CD14-positive monocyte (primary cell): Measurements from ENCODE around the gene MICAL2. TPM values are rescaled to one million over a fixed set of nuclear protein-coding genes. Genes with fewer than 3 reads are reported as not detected.

Source experiments
- DNase-seq, 3 donors: peaks; one replicate each; pipeline ENCODE4 v3.0.0-alpha.2; 2011 to 2022
- H2AFZ ChIP-seq: 2 replicates; pipeline ENCODE4 v1.6.0; 2012; ENCODE audit warnings: mild to moderate bottlenecking, low read depth, low read length, inconsistent platforms; ENCODE audit not compliant: insufficient read depth, poor library complexity, severe bottlenecking
- H3K27ac ChIP-seq, 2 donors: 1 replicate in 1 of 2; 2 replicates in 1 of 2; pipeline ENCODE4 v1.5.1; 2012 to 2013; ENCODE audit warnings: low read length in 2 of 2, control low read depth in 1 of 2, inconsistent platforms in 1 of 2, low read depth in 1 of 2, mild to moderate bottlenecking in 1 of 2
- H3K27me3 ChIP-seq, 2 donors: one replicate each; pipeline versions ENCODE4 v1.6.0 to v1.6.1; 2011 to 2013; ENCODE audit warnings: low read length in 2 of 2; ENCODE audit not compliant: control insufficient read depth in 2 of 2, insufficient read depth in 2 of 2
- H3K36me3 ChIP-seq, 2 donors: replicated peaks in 1 of 2; 1 replicate in 1 of 2; 2 replicates in 1 of 2; pipeline versions ENCODE4 v1.5.1 to v1.6.1; 2012 to 2013; ENCODE audit warnings: low read length in 2 of 2, control low read depth in 1 of 2, inconsistent platforms in 1 of 2, mild to moderate bottlenecking in 1 of 2; ENCODE audit not compliant: insufficient read depth in 2 of 2, control insufficient read depth in 1 of 2
- H3K4me1 ChIP-seq, 2 donors: 1 replicate in 1 of 2; 2 replicates in 1 of 2; pipeline versions ENCODE4 v1.5.1 to v1.6.1; 2012 to 2013; ENCODE audit warnings: low read length in 2 of 2, control low read depth in 1 of 2, inconsistent platforms in 1 of 2, mild to moderate bottlenecking in 1 of 2, moderate library complexity in 1 of 2; ENCODE audit not compliant: insufficient read depth in 2 of 2, control insufficient read depth in 1 of 2
- H3K4me2 ChIP-seq: replicated peaks from 2 replicates; pipeline ENCODE3; 2012; ENCODE audit warnings: low read length, moderate library complexity, mild to moderate bottlenecking; ENCODE audit not compliant: poor library complexity, severe bottlenecking; ENCODE audit errors: extremely low read depth
- H3K4me3 ChIP-seq, 3 experiments: fragments of 200-600 bp in 1 of 3; sonication (generic) in 1 of 3; replicated peaks in 1 of 3; 1 replicate in 2 of 3; 2 replicates in 1 of 3; pipeline ENCODE4 v1.5.1; 2011 to 2013; ENCODE audit warnings: low read length in 3 of 3, mild to moderate bottlenecking in 3 of 3, control low read depth in 2 of 3, low read depth in 2 of 3, inconsistent platforms in 1 of 3, moderate library complexity in 1 of 3
- H3K79me2 ChIP-seq: 2 replicates; pipeline ENCODE4 v1.6.0; 2012; ENCODE audit warnings: mild to moderate bottlenecking, control low read depth, inconsistent platforms, low read length, moderate library complexity; ENCODE audit not compliant: insufficient read depth
- H3K9ac ChIP-seq: 2 replicates; pipeline ENCODE4 v1.6.0; 2017; ENCODE audit warnings: low read length, mild to moderate bottlenecking; ENCODE audit not compliant: insufficient read depth, poor library complexity, severe bottlenecking
- H3K9me3 ChIP-seq, 2 donors: replicated peaks in 1 of 2; 1 replicate in 1 of 2; 2 replicates in 1 of 2; pipeline versions ENCODE4 v1.5.1 to v1.6.1; 2012 to 2013; ENCODE audit warnings: low read length in 2 of 2, control low read depth in 1 of 2; ENCODE audit not compliant: control insufficient read depth in 1 of 2, insufficient read depth in 1 of 2
- H4K20me1 ChIP-seq: 2 replicates; pipeline ENCODE4 v1.6.0; 2012; ENCODE audit warnings: mild to moderate bottlenecking, low read length, control low read depth, moderate library complexity; ENCODE audit not compliant: insufficient read depth
- H3K27ac Mint-ChIP-seq, 7 donors: one replicate each; pipeline ENCODE4 v1.8.0; 2020; ENCODE audit warnings: mild to moderate bottlenecking in 7 of 7, mixed read lengths in 7 of 7, moderate library complexity in 6 of 7, inconsistent platforms in 2 of 7
- H3K27me3 Mint-ChIP-seq, 3 donors: one replicate each; pipeline ENCODE4 v1.8.0; 2021 to 2022; ENCODE audit warnings: low read depth in 3 of 3, mild to moderate bottlenecking in 3 of 3, mixed read lengths in 3 of 3, moderate library complexity in 3 of 3, inconsistent platforms in 1 of 3
- H3K36me3 Mint-ChIP-seq, 2 donors: one replicate each; pipeline ENCODE4 v1.8.0; 2020; ENCODE audit warnings: mixed read lengths in 2 of 2, inconsistent platforms in 1 of 2, mild to moderate bottlenecking in 1 of 2
- H3K4me1 Mint-ChIP-seq: one replicate; pipeline ENCODE4 v1.8.0; 2020; ENCODE audit warnings: mild to moderate bottlenecking, mixed read lengths
- H3K4me3 Mint-ChIP-seq, 2 donors: one replicate each; pipeline ENCODE4 v1.8.0; 2020; ENCODE audit warnings: mild to moderate bottlenecking in 2 of 2, mixed read lengths in 2 of 2, moderate library complexity in 1 of 2
- H3K9me3 Mint-ChIP-seq, 7 donors: one replicate each; pipeline ENCODE4 v1.8.0; 2020 to 2022; ENCODE audit warnings: mixed read lengths in 7 of 7, mild to moderate bottlenecking in 6 of 7, moderate library complexity in 6 of 7, inconsistent platforms in 2 of 7
- WGBS: methylation state at CpG from one replicate; pipeline ENCODE4 v1.1.5; 2013; ENCODE audit warnings: missing lambda C conversion rate; ENCODE audit not compliant: insufficient coverage; 5-methylcytosine and 5-hydroxymethylcytosine counted together
- intact Hi-C, 2 donors: fragments of 100-400 bp; cut with micrococcal nuclease; formaldehyde crosslinking; loops; one replicate each; pipeline versions ENCODE4 v1.15.0 to v1.15.1; 2023
- polyA plus RNA-seq, 3 donors: library from polyadenylated mRNA; depleted of rRNA in 1 of 3; unstranded in 2 of 3; stranded (reverse) in 1 of 3; fragments of 300-500 nt in 2 of 3; fragments of >200 nt in 1 of 3; fragmentation: Illumina TruSeq in 2 of 3; gene quantifications; 1 replicate in 2 of 3; 2 replicates in 1 of 3; pipeline ENCODE4 v1.2.3, GENCODE V29; 2012 to 2021
- TF ChIP-seq, protein P1 (sequence below): fragments of 200-600 bp; IDR thresholded peaks from one replicate; pipeline ENCODE4 v1.8.0; 2022; ENCODE audit warnings: antibody characterized with exemption, mild to moderate bottlenecking

The MICAL2 gene
- polyA plus RNA-seq, 3 donors = 39.8 to 72.5 (median 44.0) TPM

DNA sequence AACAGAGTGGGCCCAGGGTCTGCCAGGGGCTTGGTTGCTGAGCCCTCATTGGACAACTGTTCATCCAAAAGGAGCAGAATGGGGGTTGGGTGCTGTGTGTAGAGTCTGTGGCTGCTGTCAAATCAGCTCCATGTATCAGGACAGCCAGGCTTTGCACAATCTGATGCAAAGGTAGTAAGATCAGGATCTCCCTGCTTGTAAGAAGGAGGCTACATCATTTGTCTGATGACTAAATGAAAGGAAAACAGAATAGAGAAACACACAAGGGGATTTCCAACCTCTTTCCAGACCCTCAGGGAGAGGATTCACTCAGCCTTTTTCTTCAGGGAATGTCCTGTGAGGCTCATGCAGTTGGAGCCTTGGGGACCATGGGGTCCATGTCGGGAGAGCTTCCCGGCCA, 7.2 kb downstream of the MICAL2 start:
- Histone ChIP-seq H3K79me2 (peaks cover 98% of the 10 kb centered on the region), H3K9ac (no peak overlapping the region), H3K4me2 (no peak overlapping the region), H3K27me3 (no peaks in the 10 kb centered on the region), H2AFZ (no peak overlapping the region), H3K4me3 (no peak overlapping the region), H4K20me1 (peaks cover 73% of the 10 kb centered on the region), H3K36me3 (peaks cover 13 to 58% of the 10 kb centered on the region in 2 donors), H3K4me1 (peaks cover 57 to 73% of the 10 kb centered on the region in 2 donors), H3K27ac (peak overlapping the region in 1 of 2 donors; percentile 10), H3K9me3 (no peaks in the 10 kb centered on the region)
- H3K27ac Mint-ChIP-seq = peak overlapping the region in 3 of 7 donors; percentile 31 to 62 (median 60)
- H3K9me3 Mint-ChIP-seq = no peaks in the 10 kb centered on the region
- H3K27me3 Mint-ChIP-seq = peaks cover 0 to 2% (median 0%) of the 10 kb centered on the region in 3 donors
- peaks cover 68 to 91% of the 10 kb centered on the region in 2 donors for H3K36me3 Mint-ChIP-seq
- 77% methylated on average over 2 of the region's 2 CpGs for WGBS
- peak in 1 of 3 donors; percentile 61 for DNase-seq
- intact Hi-C loops = loop anchor here in 1 of 2 donors (5.0 kb wide), 1 partner anchor 60 kb away; no protein-coding TSS in a partner anchor
- no peak overlapping the region for H3K4me3 Mint-ChIP-seq
- H3K4me1 Mint-ChIP-seq = peaks cover 86% of the 10 kb centered on the region
- TF ChIP-seq, protein P1, sequence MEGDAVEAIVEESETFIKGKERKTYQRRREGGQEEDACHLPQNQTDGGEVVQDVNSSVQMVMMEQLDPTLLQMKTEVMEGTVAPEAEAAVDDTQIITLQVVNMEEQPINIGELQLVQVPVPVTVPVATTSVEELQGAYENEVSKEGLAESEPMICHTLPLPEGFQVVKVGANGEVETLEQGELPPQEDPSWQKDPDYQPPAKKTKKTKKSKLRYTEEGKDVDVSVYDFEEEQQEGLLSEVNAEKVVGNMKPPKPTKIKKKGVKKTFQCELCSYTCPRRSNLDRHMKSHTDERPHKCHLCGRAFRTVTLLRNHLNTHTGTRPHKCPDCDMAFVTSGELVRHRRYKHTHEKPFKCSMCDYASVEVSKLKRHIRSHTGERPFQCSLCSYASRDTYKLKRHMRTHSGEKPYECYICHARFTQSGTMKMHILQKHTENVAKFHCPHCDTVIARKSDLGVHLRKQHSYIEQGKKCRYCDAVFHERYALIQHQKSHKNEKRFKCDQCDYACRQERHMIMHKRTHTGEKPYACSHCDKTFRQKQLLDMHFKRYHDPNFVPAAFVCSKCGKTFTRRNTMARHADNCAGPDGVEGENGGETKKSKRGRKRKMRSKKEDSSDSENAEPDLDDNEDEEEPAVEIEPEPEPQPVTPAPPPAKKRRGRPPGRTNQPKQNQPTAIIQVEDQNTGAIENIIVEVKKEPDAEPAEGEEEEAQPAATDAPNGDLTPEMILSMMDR = no peak

DNA sequence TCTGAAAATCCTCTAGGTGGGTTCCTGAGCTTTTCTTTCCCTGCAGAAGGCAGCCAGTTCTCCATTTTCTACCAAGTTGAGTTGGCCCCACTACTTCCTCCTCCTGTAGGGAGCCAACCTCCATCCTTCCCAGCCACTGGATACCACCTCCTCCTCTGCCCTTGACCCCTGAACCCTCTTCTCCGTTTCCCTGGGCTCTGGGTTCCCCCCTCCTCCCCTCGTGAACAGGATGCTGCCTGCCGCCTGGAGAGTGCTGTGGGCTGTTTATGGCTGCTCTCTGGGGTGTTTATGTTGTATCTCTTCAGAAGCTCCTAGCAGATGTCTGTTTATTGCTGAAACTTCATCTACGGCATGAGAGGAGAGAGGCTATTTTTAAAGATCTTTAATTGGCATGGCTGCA, 8.6 kb downstream of the MICAL2 start:
- no peaks in the 10 kb centered on the region for H3K9me3 Mint-ChIP-seq
- H3K4me3 ChIP-seq = no peak overlapping the region
- peaks cover 59% of the 10 kb centered on the region for H4K20me1 ChIP-seq
- no CpG with 5 or more reads among the region's 4 CpGs for WGBS
- peaks cover 0 to 2% (median 0%) of the 10 kb centered on the region in 3 donors for H3K27me3 Mint-ChIP-seq
- H3K79me2 ChIP-seq = peaks cover 94% of the 10 kb centered on the region
- peaks cover 67 to 79% of the 10 kb centered on the region in 2 donors for H3K4me1 ChIP-seq
- TF ChIP-seq, protein P1 = no peak
- H3K36me3 ChIP-seq = peaks cover 13 to 46% of the 10 kb centered on the region in 2 donors
- no peak overlapping the region for H2AFZ ChIP-seq
- peaks cover 86% of the 10 kb centered on the region for H3K4me1 Mint-ChIP-seq
- no peak overlapping the region for H3K9ac ChIP-seq
- no peaks in the 10 kb centered on the region for H3K9me3 ChIP-seq
- no peak overlapping the region for H3K4me2 ChIP-seq
- peak in 2 of 3 donors; percentile 39 to 45 for DNase-seq
- peak overlapping the region in 1 of 2 donors; percentile 31 for H3K4me3 Mint-ChIP-seq
- no peak overlapping the region for H3K27ac ChIP-seq
- peaks cover 61 to 82% of the 10 kb centered on the region in 2 donors for H3K36me3 Mint-ChIP-seq
- H3K27me3 ChIP-seq = no peaks in the 10 kb centered on the region
- intact Hi-C loops = loop anchor here in 1 of 2 donors (5.0 kb wide), 1 partner anchor 58 kb away; no protein-coding TSS in a partner anchor
- peak overlapping the region in 4 of 7 donors; percentile 21 to 83 (median 53) for H3K27ac Mint-ChIP-seq
